ENCODE results near the gene PDCD10.

Gene PDCD10

GRCh38 chr3:167749209-167749608 is 14.5 kb upstream of the PDCD10 start:
- peak overlapping the region; percentile 52 for H3K27ac Mint-ChIP-seq (ENCODE audit: low read depth)
- DNase-seq (ENCODE audit: low spot score in 2 of 2) (no peak), ATAC-seq (replicated peaks; ENCODE audit: extremely low read depth, poor library complexity, severe bottlenecking) (no peak)
- no peak overlapping the region for H3K4me3 Mint-ChIP-seq
- H3K36me3 Mint-ChIP-seq (ENCODE audit: insufficient read depth): peaks cover 4% of the 10 kb centered on the region
- peaks cover 6% of the 10 kb centered on the region for H3K4me1 Mint-ChIP-seq
- H3K9me3 Mint-ChIP-seq: no peaks in the 10 kb centered on the region
- H3K27me3 Mint-ChIP-seq: no peaks in the 10 kb centered on the region

GRCh38 chr3:167743799-167744198 is 9.1 kb upstream of the PDCD10 start:
- no peak overlapping the region for H3K4me3 Mint-ChIP-seq
- ATAC-seq (replicated peaks; ENCODE audit: extremely low read depth, poor library complexity, severe bottlenecking) (no peak), DNase-seq (ENCODE audit: low spot score in 2 of 2) (no peak)
- H3K36me3 Mint-ChIP-seq (ENCODE audit: insufficient read depth): peaks cover 5% of the 10 kb centered on the region
- no peaks in the 10 kb centered on the region for H3K27me3 Mint-ChIP-seq
- no peaks in the 10 kb centered on the region for H3K4me1 Mint-ChIP-seq
- no peaks in the 10 kb centered on the region for H3K9me3 Mint-ChIP-seq
- no peak overlapping the region for H3K27ac Mint-ChIP-seq (ENCODE audit: low read depth)

GRCh38 chr3:167742338-167742737 is 7.6 kb upstream of the PDCD10 start:
- Mint-ChIP-seq H3K27me3 (no peaks in the 10 kb centered on the region), H3K36me3 (ENCODE audit: insufficient read depth) (peaks cover 5% of the 10 kb centered on the region), H3K4me1 (peaks cover under 1% of the 10 kb centered on the region)

GRCh38 chr3:167740961-167741587 is 6.4 kb upstream of the PDCD10 start:
- Mint-ChIP-seq H3K36me3 (ENCODE audit: insufficient read depth) (peaks cover 5% of the 10 kb centered on the region), H3K4me1 (peaks cover 8% of the 10 kb centered on the region), H3K27me3 (no peaks in the 10 kb centered on the region), H3K4me3 (no peak overlapping the region), H3K9me3 (no peaks in the 10 kb centered on the region), H3K27ac (ENCODE audit: low read depth) (no peak overlapping the region)
- ATAC-seq (replicated peaks; ENCODE audit: extremely low read depth, poor library complexity, severe bottlenecking) (peak; percentile 58), DNase-seq (ENCODE audit: low spot score in 2 of 2) (no peak)

More at GRCh38 chr3:167742338-167742737, 7.6 kb upstream of the PDCD10 start:
- ATAC-seq (replicated peaks; ENCODE audit: extremely low read depth, poor library complexity, severe bottlenecking) (no peak), DNase-seq (ENCODE audit: low spot score in 2 of 2) (no peak)
- H3K27ac Mint-ChIP-seq (ENCODE audit: low read depth): no peak overlapping the region
- no peak overlapping the region for H3K4me3 Mint-ChIP-seq
- no peaks in the 10 kb centered on the region for H3K9me3 Mint-ChIP-seq

GRCh38 chr3:167739190-167739810 is 4.6 kb upstream of the PDCD10 start:
- Mint-ChIP-seq H3K4me1 (peaks cover 8% of the 10 kb centered on the region), H3K27ac (ENCODE audit: low read depth) (no peak overlapping the region), H3K9me3 (no peaks in the 10 kb centered on the region), H3K27me3 (no peaks in the 10 kb centered on the region), H3K4me3 (no peak overlapping the region), H3K36me3 (ENCODE audit: insufficient read depth) (peaks cover 3% of the 10 kb centered on the region)
- DNase-seq (ENCODE audit: low spot score in 2 of 2) (no peak), ATAC-seq (replicated peaks; ENCODE audit: extremely low read depth, poor library complexity, severe bottlenecking) (no peak)

- Mint-ChIP-seq H3K27me3 (no peaks in the 10 kb centered on the region), H3K4me1 (peaks cover 8% of the 10 kb centered on the region), H3K9me3 (no peaks in the 10 kb centered on the region), H3K27ac (ENCODE audit: low read depth) (no peak overlapping the region), H3K36me3 (ENCODE audit: insufficient read depth) (peaks cover 1% of the 10 kb centered on the region), H3K4me3 (no peak overlapping the region)
- DNase-seq (ENCODE audit: low spot score in 2 of 2) (no peak), ATAC-seq (replicated peaks; ENCODE audit: extremely low read depth, poor library complexity, severe bottlenecking) (no peak)
Observed at GRCh38 chr3:167738037-167738436, 3.3 kb upstream of the PDCD10 start.

- no peaks in the 10 kb centered on the region for H3K9me3 Mint-ChIP-seq
- H3K27ac Mint-ChIP-seq (ENCODE audit: low read depth): no peak overlapping the region
- ATAC-seq (replicated peaks; ENCODE audit: extremely low read depth, poor library complexity, severe bottlenecking) (no peak), DNase-seq (ENCODE audit: low spot score in 2 of 2) (no peak)
- no peaks in the 10 kb centered on the region for H3K27me3 Mint-ChIP-seq
- H3K4me1 Mint-ChIP-seq: peaks cover 17% of the 10 kb centered on the region
- H3K36me3 Mint-ChIP-seq (ENCODE audit: insufficient read depth): no peaks in the 10 kb centered on the region
- no peak overlapping the region for H3K4me3 Mint-ChIP-seq
Observed at GRCh38 chr3:167736997-167737396, 2.3 kb upstream of the PDCD10 start.

GRCh38 chr3:167736264-167736787 is 1.6 kb upstream of the PDCD10 start:
- no peaks in the 10 kb centered on the region for H3K9me3 Mint-ChIP-seq
- no peak overlapping the region for H3K27ac Mint-ChIP-seq (ENCODE audit: low read depth)
- no peaks in the 10 kb centered on the region for H3K36me3 Mint-ChIP-seq (ENCODE audit: insufficient read depth)
- peaks cover 23% of the 10 kb centered on the region for H3K4me1 Mint-ChIP-seq
- H3K27me3 Mint-ChIP-seq: no peaks in the 10 kb centered on the region
- ATAC-seq (replicated peaks; ENCODE audit: extremely low read depth, poor library complexity, severe bottlenecking) (no peak), DNase-seq (ENCODE audit: low spot score in 2 of 2) (no peak)
- no peak overlapping the region for H3K4me3 Mint-ChIP-seq

- Mint-ChIP-seq H3K9me3 (no peaks in the 10 kb centered on the region), H3K27ac (ENCODE audit: low read depth) (no peak within 1 kb of the TSS), H3K36me3 (ENCODE audit: insufficient read depth) (no peaks in the 10 kb centered on the region), H3K27me3 (no peaks in the 10 kb centered on the region), H3K4me1 (peaks cover 23% of the 10 kb centered on the region), H3K4me3 (no peak within 1 kb of the TSS)
- peak in 1 of 2 donors; percentile 59 for DNase-seq (ENCODE audit: low spot score in 2 of 2)
- peak; percentile 41 for ATAC-seq (replicated peaks; ENCODE audit: extremely low read depth, poor library complexity, severe bottlenecking)
Observed at GRCh38 chr3:167735233-167736138, 794 bp upstream of the PDCD10 start, which contains the start of gene SERPINI1. TSS of gene SERPINI1 (plus strand) at chr3:167735721. CDS start at chr3:167789129, 53,408 bp downstream.

GRCh38 chr3:167733961-167734497 is 663 bp downstream of the PDCD10 start:
- no peaks in the 10 kb centered on the region for H3K36me3 Mint-ChIP-seq (ENCODE audit: insufficient read depth)
- H3K9me3 Mint-ChIP-seq: no peaks in the 10 kb centered on the region
- no peak for DNase-seq (ENCODE audit: low spot score in 2 of 2)
- H3K27me3 Mint-ChIP-seq: no peaks in the 10 kb centered on the region
- peaks cover 28% of the 10 kb centered on the region for H3K4me1 Mint-ChIP-seq
- no peak overlapping the region for H3K27ac Mint-ChIP-seq (ENCODE audit: low read depth)
- no peak for ATAC-seq (replicated peaks; ENCODE audit: extremely low read depth, poor library complexity, severe bottlenecking)
- no peak overlapping the region for H3K4me3 Mint-ChIP-seq

GRCh38 chr3:167732313-167733065 is 2.2 kb downstream of the PDCD10 start:
- peaks cover 39% of the 10 kb centered on the region for H3K4me1 Mint-ChIP-seq
- no peaks in the 10 kb centered on the region for H3K9me3 Mint-ChIP-seq
- no peaks in the 10 kb centered on the region for H3K36me3 Mint-ChIP-seq (ENCODE audit: insufficient read depth)
- H3K27me3 Mint-ChIP-seq: no peaks in the 10 kb centered on the region
- peak overlapping the region; percentile 11 for H3K4me3 Mint-ChIP-seq
- ATAC-seq (replicated peaks; ENCODE audit: extremely low read depth, poor library complexity, severe bottlenecking) (no peak), DNase-seq (ENCODE audit: low spot score in 2 of 2) (no peak)
- H3K27ac Mint-ChIP-seq (ENCODE audit: low read depth): peak overlapping the region; percentile 3

- DNase-seq (ENCODE audit: low spot score in 2 of 2) (no peak), ATAC-seq (replicated peaks; ENCODE audit: extremely low read depth, poor library complexity, severe bottlenecking) (no peak)
- no peak overlapping the region for H3K27ac Mint-ChIP-seq (ENCODE audit: low read depth)
- H3K4me3 Mint-ChIP-seq: no peak overlapping the region
- H3K27me3 Mint-ChIP-seq: no peaks in the 10 kb centered on the region
- no peaks in the 10 kb centered on the region for H3K9me3 Mint-ChIP-seq
- H3K36me3 Mint-ChIP-seq (ENCODE audit: insufficient read depth): no peaks in the 10 kb centered on the region
- peaks cover 39% of the 10 kb centered on the region for H3K4me1 Mint-ChIP-seq
Observed at GRCh38 chr3:167731393-167731792, 3.3 kb downstream of the PDCD10 start.
